Ishikawa (cell line): ENCODE results near the gene FRAS1.

Experiments used
- EGR1 ChIP-seq: IDR thresholded peaks from 2 replicates; pipeline ENCODE4 v1.6.1; 2012
- MAX ChIP-seq: IDR thresholded peaks from 2 replicates; pipeline ENCODE4 v1.6.1; 2012
- TAF1 ChIP-seq: IDR thresholded peaks from 2 replicates; pipeline ENCODE4 v1.6.1; 2012; ENCODE audit warnings: low read depth, mild to moderate bottlenecking
- TEAD4 ChIP-seq: IDR thresholded peaks from 2 replicates; pipeline ENCODE4 v1.6.1; 2012

- TF ChIP-seq EGR1 (no peak), MAX (peak; percentile 70), TEAD4 (peak; percentile 48), TAF1 (peak; percentile 65)
Measured at GRCh38 chr4:78056265-78057129, 626 bp upstream of the FRAS1 start.
